ENCODE measurements around the gene KCNIP4.

DNA sequence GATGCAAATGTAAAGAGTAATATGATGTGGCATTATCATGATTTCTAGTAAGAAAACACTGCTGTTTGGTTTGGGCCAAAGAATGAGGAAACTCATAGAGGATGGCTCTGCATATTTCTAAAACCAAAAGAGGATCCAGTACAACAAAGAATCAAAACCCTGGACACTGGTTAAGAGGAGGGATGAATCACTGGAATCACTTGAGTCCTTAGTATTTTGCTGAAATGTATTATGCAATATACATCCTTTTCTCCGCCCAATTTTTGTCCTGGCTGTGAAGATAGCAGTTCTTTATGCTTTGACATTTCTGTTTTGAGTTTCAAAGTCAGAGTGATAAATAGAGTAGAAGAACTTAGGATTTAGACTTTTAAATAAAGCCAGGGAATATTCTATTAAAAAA lies 902.4 kb downstream of the KCNIP4 start:
- TF ChIP-seq CTCF (IDR thresholded peaks at IDR 0.05; ENCODE audit: poor library complexity) (no peak), EZH2 (IDR thresholded peaks at IDR 0.05; ENCODE audit: borderline replicate concordance) (no peak), EZH2phosphoT487 (IDR thresholded peaks at IDR 0.05; ENCODE audit: low read depth, severe bottlenecking, unreplicated experiment) (no peak)

Data from hepatocyte (in vitro differentiated cells).